ENCODE results near the gene PKDCC. TPM values are rescaled to one million over a fixed set of nuclear protein-coding genes. Genes with fewer than 3 reads are reported as not detected.
A peak's percentile ranks its signal among the peaks of the same experiment; 100 is the strongest.

Gene PKDCC
- total RNA-seq, 1 experiment from 2014 or later, result not detected

- DNase-seq, result no peak
- Histone ChIP-seq H3K27me3 (ENCODE audit: low read length) (no peaks in the 10 kb centered on the region; the same call in 1 of the 2 replicates), H3K4me3 (ENCODE audit: low read length) (peak overlapping the region; percentile 60; the same call in 1 of the 2 replicates), H3K79me2 (ENCODE audit: low read length) (no peaks in the 10 kb centered on the region), H3K9me2 (replicated peaks; ENCODE audit: insufficient read depth, low read length) (no peaks in the 10 kb centered on the region), H2AFZ (ENCODE audit: low read length) (no peak overlapping the region), H3K4me2 (ENCODE audit: low read depth, low read length, poor library complexity, severe bottlenecking) (peak overlapping the region; percentile 65), H3K4me1 (ENCODE audit: low read length) (peaks cover 34% of the 10 kb centered on the region), H3K36me3 (ENCODE audit: insufficient read depth, low read length) (no peaks in the 10 kb centered on the region), H3K9ac (ENCODE audit: low read length) (no peak overlapping the region), H4K20me1 (ENCODE audit: insufficient read depth, low read depth, low read length) (no peaks in the 10 kb centered on the region), H3K27ac (ENCODE audit: low read length) (no peak overlapping the region), H3K9me3 (ENCODE audit: low read length) (peaks cover 6% of the 10 kb centered on the region; the same call in 1 of the 2 replicates)
Observed at GRCh38 chr2:42101206-42102023, 53.6 kb downstream of the PKDCC start.

DNA sequence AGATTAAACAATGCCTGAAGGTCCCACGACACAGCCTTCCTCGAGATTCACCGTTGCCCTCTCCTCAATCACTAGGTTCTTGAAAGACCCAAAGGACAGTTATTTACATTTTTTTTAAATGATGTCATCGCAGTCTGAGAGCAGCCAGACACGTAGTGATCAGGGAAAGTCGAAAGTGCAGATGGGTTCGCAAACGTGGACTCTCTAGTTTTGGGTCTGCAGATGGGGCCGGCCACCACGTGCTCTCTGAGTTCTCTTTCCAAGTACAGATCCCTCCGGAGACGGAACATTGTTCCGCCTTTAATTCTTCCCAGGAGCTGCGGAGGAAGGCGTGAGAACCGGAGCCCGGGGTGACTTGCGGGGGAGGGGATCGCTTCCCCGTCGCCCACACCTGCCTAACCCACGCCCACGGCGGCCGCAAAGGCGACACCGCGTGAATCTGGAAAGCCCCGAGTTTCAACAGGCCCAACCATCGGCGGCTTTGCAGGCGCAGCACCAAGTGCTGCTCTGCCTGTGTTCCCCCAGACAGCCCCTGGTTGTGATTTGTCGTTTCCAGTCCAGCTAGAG lies 54.3 kb downstream of the PKDCC start:
- Histone ChIP-seq H3K36me3 (ENCODE audit: insufficient read depth, low read length) (no peaks in the 10 kb centered on the region), H3K9ac (ENCODE audit: low read length) (peak overlapping the region; percentile 50), H3K4me1 (ENCODE audit: low read length) (peaks cover 34% of the 10 kb centered on the region), H2AFZ (ENCODE audit: low read length) (peak overlapping the region; percentile 43; the same call in 1 of the 2 replicates), H3K9me2 (replicated peaks; ENCODE audit: insufficient read depth, low read length) (no peaks in the 10 kb centered on the region), H3K9me3 (ENCODE audit: low read length) (peaks cover 6% of the 10 kb centered on the region; the same call in 1 of the 2 replicates), H3K4me2 (ENCODE audit: low read depth, low read length, poor library complexity, severe bottlenecking) (peak overlapping the region; percentile 65), H3K4me3 (ENCODE audit: low read length) (peak overlapping the region; percentile 60), H3K27ac (ENCODE audit: low read length) (no peak overlapping the region), H3K27me3 (ENCODE audit: low read length) (no peaks in the 10 kb centered on the region; the same call in 1 of the 2 replicates), H3K79me2 (ENCODE audit: low read length) (no peaks in the 10 kb centered on the region), H4K20me1 (ENCODE audit: insufficient read depth, low read depth, low read length) (no peaks in the 10 kb centered on the region)
- peak; percentile 74 for DNase-seq

DNA sequence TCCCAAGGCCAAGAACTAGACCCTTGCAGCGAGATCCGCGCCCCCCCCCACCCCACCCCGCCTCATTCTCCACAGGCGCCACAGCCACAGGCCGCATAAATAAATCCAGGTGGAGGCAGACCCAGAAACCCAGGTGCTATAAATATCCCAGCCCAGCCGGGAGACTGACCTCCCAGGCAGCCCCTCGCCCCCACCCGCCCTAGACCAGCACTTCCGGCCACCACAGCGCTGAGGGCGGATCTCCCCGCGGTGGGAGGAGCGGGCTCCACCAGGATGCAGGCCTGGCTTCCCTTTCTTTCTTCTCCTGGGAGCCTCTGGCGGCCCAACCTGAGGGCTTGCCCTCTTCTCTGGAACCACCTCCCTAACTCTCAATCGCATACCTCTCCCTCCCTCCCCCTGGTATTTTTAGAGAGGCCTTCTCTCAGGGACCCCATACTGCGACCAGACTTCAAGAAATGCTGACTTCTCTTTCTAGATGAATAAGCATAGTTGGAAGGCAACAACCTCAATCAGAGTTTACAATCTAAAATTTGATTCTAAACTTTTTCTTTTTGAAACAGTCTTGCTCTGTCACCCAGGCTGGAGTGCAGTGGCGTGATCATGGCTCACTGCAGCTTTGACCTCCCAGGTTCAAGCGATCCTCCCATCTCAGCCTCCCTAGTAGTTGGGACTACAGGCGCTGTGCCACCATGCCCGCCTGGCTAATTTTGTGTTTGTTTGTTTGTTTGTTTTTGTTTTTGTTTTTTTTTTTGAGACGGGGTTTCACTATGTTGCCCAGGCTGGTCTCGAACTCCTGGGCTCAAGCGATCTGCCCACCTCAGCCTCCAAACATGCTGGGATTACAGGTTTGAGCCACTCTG lies 55.0 kb downstream of the PKDCC start:
- no peak overlapping the region; the same call in 1 of the 2 replicates for H3K4me3 ChIP-seq (ENCODE audit: low read length)
- H2AFZ ChIP-seq (ENCODE audit: low read length), result 0 out of 2 replicates have a peak overlapping the region, but pooled peaks have one; percentile 8
- no peak overlapping the region for H3K9ac ChIP-seq (ENCODE audit: low read length)
- DNase-seq, result no peak
- no peaks in the 10 kb centered on the region for H4K20me1 ChIP-seq (ENCODE audit: insufficient read depth, low read depth, low read length)
- no peaks in the 10 kb centered on the region; the same call in 1 of the 2 replicates for H3K27me3 ChIP-seq (ENCODE audit: low read length)
- peaks cover 34% of the 10 kb centered on the region for H3K4me1 ChIP-seq (ENCODE audit: low read length)
- no peaks in the 10 kb centered on the region for H3K79me2 ChIP-seq (ENCODE audit: low read length)
- H3K27ac ChIP-seq (ENCODE audit: low read length), result no peak overlapping the region
- no peaks in the 10 kb centered on the region for H3K36me3 ChIP-seq (ENCODE audit: insufficient read depth, low read length)
- no peaks in the 10 kb centered on the region for H3K9me2 ChIP-seq (replicated peaks; ENCODE audit: insufficient read depth, low read length)
- H3K4me2 ChIP-seq (ENCODE audit: low read depth, low read length, poor library complexity, severe bottlenecking), result peak overlapping the region; percentile 65
- peaks cover 6% of the 10 kb centered on the region; the same call in 1 of the 2 replicates for H3K9me3 ChIP-seq (ENCODE audit: low read length)

- no peak overlapping the region for H3K4me2 ChIP-seq (ENCODE audit: low read depth, low read length, poor library complexity, severe bottlenecking)
Observed at GRCh38 chr2:42103829-42104228, 56.0 kb downstream of the PKDCC start.

GRCh38 chr2:42104621-42105020 lies 56.8 kb downstream of the PKDCC start:
- Histone ChIP-seq H3K4me1 (ENCODE audit: low read length) (peaks cover 27% of the 10 kb centered on the region), H3K27me3 (ENCODE audit: low read length) (no peaks in the 10 kb centered on the region; the same call in 1 of the 2 replicates), H3K9me3 (ENCODE audit: low read length) (peaks cover 6% of the 10 kb centered on the region; the same call in 1 of the 2 replicates), H4K20me1 (ENCODE audit: insufficient read depth, low read depth, low read length) (no peaks in the 10 kb centered on the region), H3K4me2 (ENCODE audit: low read depth, low read length, poor library complexity, severe bottlenecking) (no peak overlapping the region), H3K9ac (ENCODE audit: low read length) (no peak overlapping the region), H3K4me3 (ENCODE audit: low read length) (no peak overlapping the region), H3K79me2 (ENCODE audit: low read length) (no peaks in the 10 kb centered on the region), H3K36me3 (ENCODE audit: insufficient read depth, low read length) (no peaks in the 10 kb centered on the region), H2AFZ (ENCODE audit: low read length) (no peak overlapping the region), H3K27ac (ENCODE audit: low read length) (no peak overlapping the region), H3K9me2 (replicated peaks; ENCODE audit: insufficient read depth, low read length) (no peaks in the 10 kb centered on the region)
- DNase-seq, result no peak

More at GRCh38 chr2:42103829-42104228, 56.0 kb downstream of the PKDCC start:
- no peak for DNase-seq
- peaks cover 27% of the 10 kb centered on the region for H3K4me1 ChIP-seq (ENCODE audit: low read length)
- no peak overlapping the region for H3K27ac ChIP-seq (ENCODE audit: low read length)
- no peak overlapping the region for H3K4me3 ChIP-seq (ENCODE audit: low read length)
- no peaks in the 10 kb centered on the region for H3K79me2 ChIP-seq (ENCODE audit: low read length)
- no peaks in the 10 kb centered on the region for H3K36me3 ChIP-seq (ENCODE audit: insufficient read depth, low read length)
- H3K9me2 ChIP-seq (replicated peaks; ENCODE audit: insufficient read depth, low read length), result no peaks in the 10 kb centered on the region
- no peak overlapping the region for H3K9ac ChIP-seq (ENCODE audit: low read length)
- peaks cover 6% of the 10 kb centered on the region; the same call in 1 of the 2 replicates for H3K9me3 ChIP-seq (ENCODE audit: low read length)
- H4K20me1 ChIP-seq (ENCODE audit: insufficient read depth, low read depth, low read length), result no peaks in the 10 kb centered on the region
- H3K27me3 ChIP-seq (ENCODE audit: low read length), result no peaks in the 10 kb centered on the region; the same call in 1 of the 2 replicates
- H2AFZ ChIP-seq (ENCODE audit: low read length), result no peak overlapping the region

- no peaks in the 10 kb centered on the region for H4K20me1 ChIP-seq (ENCODE audit: insufficient read depth, low read depth, low read length)
- peaks cover 27% of the 10 kb centered on the region for H3K4me1 ChIP-seq (ENCODE audit: low read length)
- H2AFZ ChIP-seq (ENCODE audit: low read length), result 0 out of 2 replicates have a peak overlapping the region, but pooled peaks have one; percentile 13
- H3K9ac ChIP-seq (ENCODE audit: low read length), result peak overlapping the region; percentile 19; the same call in 1 of the 2 replicates
- H3K27ac ChIP-seq (ENCODE audit: low read length), result no peak overlapping the region
- H3K9me2 ChIP-seq (replicated peaks; ENCODE audit: insufficient read depth, low read length), result no peaks in the 10 kb centered on the region
- no peaks in the 10 kb centered on the region for H3K36me3 ChIP-seq (ENCODE audit: insufficient read depth, low read length)
- DNase-seq, result no peak
- H3K27me3 ChIP-seq (ENCODE audit: low read length), result no peaks in the 10 kb centered on the region
- no peaks in the 10 kb centered on the region for H3K79me2 ChIP-seq (ENCODE audit: low read length)
- H3K9me3 ChIP-seq (ENCODE audit: low read length), result no peaks in the 10 kb centered on the region; the same call in 1 of the 2 replicates
- H3K4me2 ChIP-seq (ENCODE audit: low read depth, low read length, poor library complexity, severe bottlenecking), result peak overlapping the region; percentile 37
- H3K4me3 ChIP-seq (ENCODE audit: low read length), result peak overlapping the region; percentile 10; the same call in 1 of the 2 replicates
Observed at GRCh38 chr2:42105330-42106256, 57.8 kb downstream of the PKDCC start.

DNA sequence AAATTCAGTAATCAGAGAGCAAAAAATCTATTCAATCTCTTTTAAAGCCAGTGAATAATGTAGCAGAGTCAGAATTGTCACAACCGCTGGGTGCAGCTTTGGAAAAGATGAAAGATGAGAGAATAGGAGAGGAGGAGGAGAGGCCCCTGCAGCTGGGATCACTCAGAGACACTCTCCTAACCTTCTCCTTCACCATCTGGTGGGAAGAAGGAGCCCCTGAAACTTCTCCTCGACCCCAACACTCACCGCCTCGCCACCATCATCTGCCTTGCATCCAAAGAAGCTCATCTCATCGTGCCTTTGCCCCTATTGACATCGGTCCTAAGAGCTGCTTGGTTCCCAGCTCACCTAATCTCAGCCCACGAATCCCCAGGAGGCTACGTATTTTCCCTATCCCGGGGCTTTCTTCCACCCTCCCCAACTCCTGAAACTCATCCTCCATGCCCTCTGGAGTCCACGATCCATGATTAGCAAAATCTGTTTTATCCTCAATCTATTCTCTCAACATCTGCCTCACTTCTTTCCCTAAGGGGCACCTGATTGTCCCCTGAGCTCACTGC lies 58.5 kb downstream of the PKDCC start:
- H3K9ac ChIP-seq (ENCODE audit: low read length), result 0 out of 2 replicates have a peak overlapping the region, but pooled peaks have one; percentile 19

More for the DNA sequence above, 58.5 kb downstream of the PKDCC start:
- Histone ChIP-seq H3K36me3 (ENCODE audit: insufficient read depth, low read length) (no peaks in the 10 kb centered on the region), H3K27ac (ENCODE audit: low read length) (no peak overlapping the region), H3K79me2 (ENCODE audit: low read length) (no peaks in the 10 kb centered on the region), H2AFZ (ENCODE audit: low read length) (0 out of 2 replicates have a peak overlapping the region, but pooled peaks have one; percentile 13), H4K20me1 (ENCODE audit: insufficient read depth, low read depth, low read length) (0 out of 2 replicates have a peak, but pooled peaks cover 3% of the 10 kb centered on the region), H3K4me2 (ENCODE audit: low read depth, low read length, poor library complexity, severe bottlenecking) (peak overlapping the region; percentile 37), H3K4me1 (ENCODE audit: low read length) (peaks cover 27% of the 10 kb centered on the region), H3K9me2 (replicated peaks; ENCODE audit: insufficient read depth, low read length) (no peaks in the 10 kb centered on the region), H3K27me3 (ENCODE audit: low read length) (no peaks in the 10 kb centered on the region), H3K4me3 (ENCODE audit: low read length) (no peak overlapping the region), H3K9me3 (ENCODE audit: low read length) (no peaks in the 10 kb centered on the region)
- no peak for DNase-seq

All from Karpas-422 (cell line).